Liver (tissue), 9 donors: ENCODE results near the gene SHANK2. TPM values are rescaled to one million over a fixed set of nuclear protein-coding genes. Genes with fewer than 3 reads are reported as not detected.
A peak's percentile ranks its signal among the peaks of the same experiment; 100 is the strongest.

Source experiments
- DNase-seq: peaks from one replicate; pipeline ENCODE4 v3.0.0-alpha.2; 2017; ENCODE audit warnings: low spot score
- H3K27ac ChIP-seq, 2 donors: one replicate each; pipeline ENCODE4 v1.7.0; 2013; ENCODE audit warnings: inconsistent platforms in 2 of 2, low read length in 2 of 2, control low read depth in 1 of 2, low read depth in 1 of 2, mild to moderate bottlenecking in 1 of 2
- H3K27me3 ChIP-seq, 4 donors: one replicate each; pipeline versions ENCODE4 v1.6.1 to v1.7.0; 2013; ENCODE audit warnings: low read length in 3 of 4, inconsistent platforms in 1 of 4, mild to moderate bottlenecking in 1 of 4, moderate library complexity in 1 of 4; ENCODE audit not compliant: control insufficient read depth in 4 of 4, insufficient read depth in 4 of 4
- H3K36me3 ChIP-seq, 4 donors: one replicate each; pipeline versions ENCODE4 v1.6.1 to v1.7.0; 2013; ENCODE audit warnings: low read length in 3 of 4, mild to moderate bottlenecking in 3 of 4, low read depth in 1 of 4, moderate library complexity in 1 of 4; ENCODE audit not compliant: control insufficient read depth in 4 of 4, insufficient read depth in 3 of 4
- H3K4me1 ChIP-seq, 4 donors: one replicate each; pipeline versions ENCODE4 v1.6.1 to v1.7.0; 2013; ENCODE audit warnings: low read length in 3 of 4, mild to moderate bottlenecking in 3 of 4, moderate library complexity in 1 of 4; ENCODE audit not compliant: control insufficient read depth in 4 of 4, insufficient read depth in 4 of 4
- H3K4me3 ChIP-seq, 3 donors: one replicate each; pipeline versions ENCODE4 v1.6.1 to v1.7.0; 2013; ENCODE audit warnings: low read length in 3 of 3, control low read depth in 1 of 3, low read depth in 1 of 3, mild to moderate bottlenecking in 1 of 3
- H3K9ac ChIP-seq, 2 donors: one replicate each; pipeline ENCODE4 v1.7.0; 2013; ENCODE audit warnings: low read length in 2 of 2, mild to moderate bottlenecking in 2 of 2, moderate library complexity in 2 of 2, control low read depth in 1 of 2, low read depth in 1 of 2
- H3K9me3 ChIP-seq, 4 donors: one replicate each; pipeline versions ENCODE4 v1.6.1 to v1.7.0; 2013; ENCODE audit warnings: low read length in 3 of 4; ENCODE audit not compliant: control insufficient read depth in 4 of 4
- EGR1 ChIP-seq, 2 donors: IDR thresholded peaks; 2 replicates each; pipeline ENCODE4 v1.6.1; 2016 to 2018; ENCODE audit warnings: antibody characterized with exemption in 2 of 2, low read depth in 2 of 2
- FOXA1 ChIP-seq: IDR thresholded peaks from 2 replicates; pipeline ENCODE4 v1.6.1; 2016; ENCODE audit warnings: antibody characterized with exemption
- FOXA2 ChIP-seq: IDR thresholded peaks from 2 replicates; pipeline ENCODE4 v1.6.1; 2016; ENCODE audit warnings: antibody characterized with exemption
- HNF4A ChIP-seq, 2 donors: conservative IDR thresholded peaks; 2 replicates each; pipeline ENCODE4 v1.6.1; 2016; ENCODE audit warnings: antibody characterized with exemption in 2 of 2, mild to moderate bottlenecking in 2 of 2
- HNF4G ChIP-seq: IDR thresholded peaks from 2 replicates; pipeline ENCODE4 v1.6.1; 2016; ENCODE audit warnings: antibody characterized with exemption
- JUND ChIP-seq, 2 donors: IDR thresholded peaks; 2 replicates each; pipeline ENCODE4 v1.6.1; 2016; ENCODE audit warnings: antibody characterized with exemption in 2 of 2
- NR2F2 ChIP-seq: IDR thresholded peaks from 2 replicates; pipeline ENCODE4 v1.6.1; 2016; ENCODE audit warnings: antibody characterized with exemption
- RAD21 ChIP-seq, 2 donors: IDR thresholded peaks; 2 replicates each; pipeline ENCODE4 v1.6.1; 2016; ENCODE audit warnings: antibody characterized with exemption in 2 of 2, mild to moderate bottlenecking in 2 of 2
- RXRA ChIP-seq, 2 donors: IDR thresholded peaks; 2 replicates each; pipeline ENCODE4 v1.6.1; 2017 to 2018; ENCODE audit warnings: antibody characterized with exemption in 2 of 2, mild to moderate bottlenecking in 1 of 2
- SP1 ChIP-seq: IDR thresholded peaks from 2 replicates; pipeline ENCODE4 v1.6.1; 2018; ENCODE audit warnings: antibody characterized with exemption, mild to moderate bottlenecking
- TAF1 ChIP-seq: conservative IDR thresholded peaks from 2 replicates; pipeline ENCODE4 v1.6.1; 2016; ENCODE audit warnings: antibody characterized with exemption, mild to moderate bottlenecking
- YY1 ChIP-seq: IDR thresholded peaks from 2 replicates; pipeline ENCODE4 v1.6.1; 2016; ENCODE audit warnings: antibody characterized with exemption, mild to moderate bottlenecking
- WGBS: extraction: QIAGEN DNeasy Blood & Tissue Kit; methylation state at CpG from one replicate; pipeline ENCODE4 v1.1.7; 2013; 5-methylcytosine and 5-hydroxymethylcytosine counted together
- polyA plus RNA-seq, 2 donors: library from polyadenylated mRNA; stranded (reverse) in 1 of 2; unstranded in 1 of 2; fragments of 200-250 nt in 1 of 2; fragments of >200 nt in 1 of 2; fragmentation: Nextera tagmentation in 1 of 2; extraction: Ambion mirVana in 1 of 2; gene quantifications; one replicate each; pipeline versions ENCODE4 v1.2.1 to v1.2.3, GENCODE V29; 2013 to 2015
- total RNA-seq, 2 donors: library from RNA; depleted of rRNA; stranded (reverse); fragments of >200 nt; gene quantifications; one replicate each; pipeline ENCODE4 v1.2.3, GENCODE V29; 2014
- TF ChIP-seq, protein P1 (sequence below): IDR thresholded peaks from 2 replicates; pipeline ENCODE4 v1.6.1; 2016; ENCODE audit warnings: antibody characterized with exemption
- TF ChIP-seq, protein P2 (sequence below): IDR thresholded peaks from 2 replicates; pipeline ENCODE4 v1.6.1; 2016; ENCODE audit warnings: antibody characterized with exemption
- TF ChIP-seq, protein P3 (sequence below): IDR thresholded peaks from 2 replicates; pipeline ENCODE4 v1.6.1; 2016; ENCODE audit warnings: antibody characterized with exemption
- TF ChIP-seq, protein P4 (sequence below): IDR thresholded peaks from 2 replicates; pipeline ENCODE4 v1.6.1; 2016; ENCODE audit warnings: antibody characterized with exemption, mild to moderate bottlenecking
- donor health status: healthy.
- donor health status: healthy.
- donor health status: healthy.
- donor health status: healthy.
- donor health status: healthy.

The SHANK2 gene
- total and polyA plus RNA-seq, 4 donors, result 5.4 to 36.4 (median 12.4) TPM

DNA sequence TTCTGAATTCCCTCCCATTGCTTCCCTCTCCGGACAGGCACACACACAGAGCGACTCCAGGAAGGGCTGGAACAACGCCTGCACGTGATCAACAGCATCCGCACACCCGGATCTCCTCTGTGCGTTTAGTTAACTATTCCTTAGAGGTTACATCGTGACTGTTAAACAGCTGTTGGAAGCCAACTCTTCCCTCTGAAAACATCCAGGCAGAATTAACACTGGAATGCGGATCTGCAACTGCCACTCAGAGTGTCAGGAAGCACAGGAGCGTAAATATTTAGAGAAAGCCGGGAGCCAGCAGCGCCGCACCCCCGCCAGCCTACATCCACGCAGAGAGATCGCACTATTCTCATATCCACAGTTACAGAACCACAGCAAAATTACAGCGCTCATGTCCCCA lies 46.2 kb downstream of the SHANK2 start:
- no peaks in the 10 kb centered on the region for H3K9me3 ChIP-seq
- H3K4me3 ChIP-seq, result no peak overlapping the region
- DNase-seq, result no peak
- no peaks in the 10 kb centered on the region for H3K27me3 ChIP-seq
- 18% methylated on average over 17 of the region's 17 CpGs for WGBS
- H3K36me3 ChIP-seq, result no peaks in the 10 kb centered on the region
- peak in 1 of 2 donors; percentile 10 for TF ChIP-seq RAD21 (IDR thresholded peaks at IDR 0.05)
- TF ChIP-seq, protein P1, sequence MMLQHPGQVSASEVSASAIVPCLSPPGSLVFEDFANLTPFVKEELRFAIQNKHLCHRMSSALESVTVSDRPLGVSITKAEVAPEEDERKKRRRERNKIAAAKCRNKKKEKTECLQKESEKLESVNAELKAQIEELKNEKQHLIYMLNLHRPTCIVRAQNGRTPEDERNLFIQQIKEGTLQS, result no peak
- TF ChIP-seq, protein P2, sequence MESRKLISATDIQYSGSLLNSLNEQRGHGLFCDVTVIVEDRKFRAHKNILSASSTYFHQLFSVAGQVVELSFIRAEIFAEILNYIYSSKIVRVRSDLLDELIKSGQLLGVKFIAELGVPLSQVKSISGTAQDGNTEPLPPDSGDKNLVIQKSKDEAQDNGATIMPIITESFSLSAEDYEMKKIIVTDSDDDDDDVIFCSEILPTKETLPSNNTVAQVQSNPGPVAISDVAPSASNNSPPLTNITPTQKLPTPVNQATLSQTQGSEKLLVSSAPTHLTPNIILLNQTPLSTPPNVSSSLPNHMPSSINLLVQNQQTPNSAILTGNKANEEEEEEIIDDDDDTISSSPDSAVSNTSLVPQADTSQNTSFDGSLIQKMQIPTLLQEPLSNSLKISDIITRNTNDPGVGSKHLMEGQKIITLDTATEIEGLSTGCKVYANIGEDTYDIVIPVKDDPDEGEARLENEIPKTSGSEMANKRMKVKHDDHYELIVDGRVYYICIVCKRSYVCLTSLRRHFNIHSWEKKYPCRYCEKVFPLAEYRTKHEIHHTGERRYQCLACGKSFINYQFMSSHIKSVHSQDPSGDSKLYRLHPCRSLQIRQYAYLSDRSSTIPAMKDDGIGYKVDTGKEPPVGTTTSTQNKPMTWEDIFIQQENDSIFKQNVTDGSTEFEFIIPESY, result no peak
- TF ChIP-seq JUND (IDR thresholded peaks at IDR 0.05), result no peak
- TF ChIP-seq, protein P3, sequence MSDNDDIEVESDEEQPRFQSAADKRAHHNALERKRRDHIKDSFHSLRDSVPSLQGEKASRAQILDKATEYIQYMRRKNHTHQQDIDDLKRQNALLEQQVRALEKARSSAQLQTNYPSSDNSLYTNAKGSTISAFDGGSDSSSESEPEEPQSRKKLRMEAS, result no peak
- TF ChIP-seq RXRA (IDR thresholded peaks at IDR 0.05), result peak in 1 of 2 donors; percentile 33
- peak in 1 of 2 donors; percentile 6 for TF ChIP-seq HNF4A (conservative IDR thresholded peaks at IDR 0.05)
- TF ChIP-seq SP1, result peak; percentile 27
- H3K27ac ChIP-seq, result no peak overlapping the region
- no peak overlapping the region for H3K9ac ChIP-seq
- peaks cover 22 to 75% (median 57%) of the 10 kb centered on the region in 4 donors for H3K4me1 ChIP-seq

DNA sequence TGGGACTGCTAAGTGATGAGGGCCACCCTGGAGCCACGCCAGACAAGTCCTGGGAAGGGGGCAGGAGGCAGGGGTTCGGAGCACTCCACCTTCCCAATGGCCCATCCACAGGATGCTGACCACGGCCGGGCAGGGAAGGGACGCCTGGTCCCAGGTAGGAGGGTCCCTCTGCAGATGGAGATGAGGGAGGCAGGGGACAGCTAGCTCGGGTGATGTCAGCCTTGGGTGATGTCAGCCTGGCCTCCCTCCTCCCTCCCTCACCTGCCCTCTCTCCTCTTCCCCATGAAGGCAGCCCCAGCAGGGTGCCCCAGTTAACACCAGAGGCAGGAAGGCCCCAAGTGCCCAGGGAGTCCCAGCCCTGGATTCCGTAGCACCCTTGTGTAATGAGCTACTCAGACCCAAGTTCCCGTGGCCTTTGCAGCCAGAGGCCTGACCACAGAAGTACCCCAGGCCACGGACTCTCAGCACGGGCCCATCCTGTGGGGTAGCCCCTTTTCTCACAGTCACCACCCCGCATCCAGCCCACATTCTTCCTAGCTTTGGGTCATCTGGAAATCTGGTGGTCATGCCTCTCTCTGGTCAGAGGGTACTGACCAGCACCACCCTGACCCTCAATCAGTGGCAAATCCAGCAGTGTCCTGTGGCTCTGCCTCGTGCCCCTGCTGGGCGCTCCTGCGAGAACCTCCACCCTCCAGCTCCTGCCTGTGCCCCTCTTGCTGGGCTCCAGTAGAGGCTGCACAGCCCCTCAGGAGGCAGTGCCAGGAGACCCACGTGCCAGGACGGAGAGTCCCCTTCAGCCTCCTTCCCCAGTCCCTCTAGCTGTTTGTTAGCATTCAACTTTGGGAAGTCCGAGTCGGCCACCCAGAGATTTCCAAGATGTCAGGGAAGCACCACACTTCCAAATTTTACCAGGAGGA lies 47.4 kb downstream of the SHANK2 start:
- 94% methylated on average over 18 of the region's 18 CpGs for WGBS
- Histone ChIP-seq H3K36me3 (no peaks in the 10 kb centered on the region), H3K27ac (no peak overlapping the region), H3K27me3 (no peaks in the 10 kb centered on the region), H3K9ac (no peak overlapping the region), H3K4me1 (peaks cover 17 to 68% (median 49%) of the 10 kb centered on the region in 4 donors), H3K4me3 (no peak overlapping the region), H3K9me3 (no peaks in the 10 kb centered on the region)
- DNase-seq, result no peak
- TF ChIP-seq, protein P4, sequence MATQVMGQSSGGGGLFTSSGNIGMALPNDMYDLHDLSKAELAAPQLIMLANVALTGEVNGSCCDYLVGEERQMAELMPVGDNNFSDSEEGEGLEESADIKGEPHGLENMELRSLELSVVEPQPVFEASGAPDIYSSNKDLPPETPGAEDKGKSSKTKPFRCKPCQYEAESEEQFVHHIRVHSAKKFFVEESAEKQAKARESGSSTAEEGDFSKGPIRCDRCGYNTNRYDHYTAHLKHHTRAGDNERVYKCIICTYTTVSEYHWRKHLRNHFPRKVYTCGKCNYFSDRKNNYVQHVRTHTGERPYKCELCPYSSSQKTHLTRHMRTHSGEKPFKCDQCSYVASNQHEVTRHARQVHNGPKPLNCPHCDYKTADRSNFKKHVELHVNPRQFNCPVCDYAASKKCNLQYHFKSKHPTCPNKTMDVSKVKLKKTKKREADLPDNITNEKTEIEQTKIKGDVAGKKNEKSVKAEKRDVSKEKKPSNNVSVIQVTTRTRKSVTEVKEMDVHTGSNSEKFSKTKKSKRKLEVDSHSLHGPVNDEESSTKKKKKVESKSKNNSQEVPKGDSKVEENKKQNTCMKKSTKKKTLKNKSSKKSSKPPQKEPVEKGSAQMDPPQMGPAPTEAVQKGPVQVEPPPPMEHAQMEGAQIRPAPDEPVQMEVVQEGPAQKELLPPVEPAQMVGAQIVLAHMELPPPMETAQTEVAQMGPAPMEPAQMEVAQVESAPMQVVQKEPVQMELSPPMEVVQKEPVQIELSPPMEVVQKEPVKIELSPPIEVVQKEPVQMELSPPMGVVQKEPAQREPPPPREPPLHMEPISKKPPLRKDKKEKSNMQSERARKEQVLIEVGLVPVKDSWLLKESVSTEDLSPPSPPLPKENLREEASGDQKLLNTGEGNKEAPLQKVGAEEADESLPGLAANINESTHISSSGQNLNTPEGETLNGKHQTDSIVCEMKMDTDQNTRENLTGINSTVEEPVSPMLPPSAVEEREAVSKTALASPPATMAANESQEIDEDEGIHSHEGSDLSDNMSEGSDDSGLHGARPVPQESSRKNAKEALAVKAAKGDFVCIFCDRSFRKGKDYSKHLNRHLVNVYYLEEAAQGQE, result no peak
- TF ChIP-seq FOXA2, result no peak
- TF ChIP-seq, protein P2, result no peak
- TF ChIP-seq TAF1, result no peak
- TF ChIP-seq HNF4G, result no peak
- no peak for TF ChIP-seq YY1
- no peak for TF ChIP-seq NR2F2
- no peak for TF ChIP-seq RAD21 (IDR thresholded peaks at IDR 0.05)
- no peak for TF ChIP-seq EGR1 (IDR thresholded peaks at IDR 0.05; ENCODE audit: low read depth in 2 of 2)
- no peak for TF ChIP-seq FOXA1
